ENCODE data around the gene ITPR1. TPM values are rescaled to one million over a fixed set of nuclear protein-coding genes. Genes with fewer than 3 reads are reported as not detected.

Gene ITPR1
- total and polyA plus RNA-seq, 8 donors = 34.8 to 57.3 (median 42.0) TPM

- intact Hi-C loops (cut with DNase I) = no loop called here
- Histone ChIP-seq H3K27ac (no peak overlapping the region), H3K4me1 (peaks cover 3 to 33% of the 10 kb centered on the region in 2 donors), H3K4me3 (no peak overlapping the region), H3K27me3 (no peaks in the 10 kb centered on the region), H3K36me3 (no peaks in the 10 kb centered on the region), H3K9me3 (no peaks in the 10 kb centered on the region)
- no peak for TF ChIP-seq CTCF (IDR thresholded peaks at IDR 0.05)
- DNase-seq = no peak
- no peak for ATAC-seq
Observed at GRCh38 chr3:4726549-4726948, 233.4 kb downstream of the ITPR1 start.

DNA sequence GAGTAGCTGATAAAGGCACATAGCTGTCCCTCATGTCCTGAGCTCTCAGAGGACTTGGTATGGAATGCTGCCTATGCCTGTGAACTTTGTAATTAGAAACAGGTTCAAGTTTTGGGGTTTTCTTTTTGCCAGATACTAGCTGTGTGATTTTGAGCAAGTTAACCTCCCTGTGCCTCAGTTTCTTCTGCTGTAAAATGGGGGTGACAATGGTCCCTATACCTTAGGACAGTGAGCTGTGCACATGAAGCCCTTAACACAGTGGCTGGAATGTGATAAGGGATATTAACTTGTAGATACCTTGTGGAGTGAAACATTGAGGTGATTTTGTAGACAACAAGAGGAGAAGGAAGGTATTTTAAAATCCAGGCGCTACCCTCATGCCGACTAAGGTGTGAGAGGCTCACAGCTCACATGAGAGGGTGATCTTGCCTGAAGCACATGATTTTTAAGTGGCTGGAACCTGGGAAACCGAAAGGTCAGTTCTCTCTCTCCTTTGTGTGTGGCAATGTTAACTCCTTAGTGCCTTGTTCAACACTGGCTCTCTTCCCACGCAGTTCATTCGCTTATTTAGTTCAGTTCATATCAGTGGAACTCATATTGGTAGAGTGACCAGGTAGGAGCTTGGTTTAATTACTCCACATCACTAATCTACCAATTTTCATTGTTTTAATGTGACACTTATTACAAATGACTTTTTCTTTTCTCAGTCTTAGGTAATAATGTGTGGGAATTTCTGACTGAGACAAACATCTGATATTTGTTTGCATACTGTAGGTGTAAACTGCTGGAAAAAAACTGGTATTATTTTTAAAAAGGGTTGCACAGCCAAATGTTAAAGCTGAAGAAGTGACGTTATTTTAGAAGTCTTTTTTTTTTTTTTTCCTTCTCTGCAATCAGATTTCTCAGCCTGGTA is 236.2 kb downstream of the ITPR1 start:
- Histone ChIP-seq H3K4me3 (no peak overlapping the region), H3K36me3 (no peaks in the 10 kb centered on the region), H3K27me3 (no peaks in the 10 kb centered on the region), H3K9me3 (no peaks in the 10 kb centered on the region), H3K27ac (peak overlapping the region; percentile 34 to 49), H3K4me1 (peaks cover 0 to 10% of the 10 kb centered on the region in 2 donors)
- ATAC-seq (peak; percentile 85), DNase-seq (no peak)
- TF ChIP-seq CTCF (IDR thresholded peaks at IDR 0.05) = no peak
- intact Hi-C loops (cut with DNase I) = no loop called here

DNA sequence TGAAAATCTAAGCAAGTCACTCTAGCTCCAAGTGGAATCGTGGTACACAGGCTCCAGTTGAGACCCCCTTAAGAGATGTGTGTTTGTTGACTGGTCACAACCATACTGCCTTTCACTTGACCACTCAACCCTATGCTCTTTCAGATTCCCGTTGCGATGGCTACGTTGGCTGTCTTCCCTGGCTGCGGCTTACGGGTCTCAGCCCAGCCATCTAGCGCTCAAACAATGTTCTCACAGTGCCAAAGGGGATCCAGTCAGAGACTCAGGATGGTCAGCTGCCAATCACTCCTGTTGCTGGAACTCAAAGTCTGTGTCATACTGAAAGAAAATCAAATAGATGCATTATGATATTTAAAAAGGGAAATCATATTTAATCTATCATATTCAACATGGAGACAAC is 237.6 kb downstream of the ITPR1 start:
- peaks cover 5 to 12% of the 10 kb centered on the region in 2 donors for H3K4me1 ChIP-seq
- no peak for DNase-seq
- intact Hi-C loops (cut with DNase I) = no loop called here
- TF ChIP-seq CTCF (IDR thresholded peaks at IDR 0.05) = no peak
- H3K4me3 ChIP-seq = no peak overlapping the region
- ATAC-seq = no peak
- no peak overlapping the region for H3K27ac ChIP-seq
- no peaks in the 10 kb centered on the region for H3K9me3 ChIP-seq
- H3K27me3 ChIP-seq = no peaks in the 10 kb centered on the region
- no peaks in the 10 kb centered on the region for H3K36me3 ChIP-seq

DNA sequence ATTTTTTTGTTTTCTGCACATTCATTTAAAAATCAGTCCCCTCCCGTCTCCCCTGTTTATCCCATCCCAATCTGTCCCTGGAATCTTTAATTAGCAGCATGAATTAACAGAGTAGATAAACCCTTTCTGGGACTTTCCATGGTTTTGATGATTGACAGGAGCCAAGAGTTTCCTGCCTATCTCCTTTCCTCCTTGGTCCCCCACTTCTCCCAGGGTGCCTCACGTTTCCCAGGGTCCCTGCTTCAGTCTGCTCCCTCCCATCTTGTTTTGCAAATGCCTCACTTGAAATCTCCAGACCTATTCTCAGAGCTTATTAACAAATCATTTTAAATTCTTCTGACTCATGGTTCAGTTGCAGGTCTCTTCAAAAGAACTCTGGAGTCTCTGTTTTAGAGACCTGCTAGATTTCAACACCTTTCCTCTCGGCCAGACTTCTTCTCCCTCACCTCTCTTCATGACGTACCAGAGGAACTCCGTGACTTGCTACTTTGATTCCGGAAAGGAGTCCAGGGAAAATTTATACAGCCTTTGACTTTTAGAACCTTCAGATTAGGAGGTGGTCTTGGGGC is 238.5 kb downstream of the ITPR1 start:
- TF ChIP-seq CTCF (IDR thresholded peaks at IDR 0.05) = no peak
- H3K36me3 ChIP-seq = no peaks in the 10 kb centered on the region
- peaks cover 7 to 12% of the 10 kb centered on the region in 2 donors for H3K4me1 ChIP-seq
- no peak overlapping the region for H3K4me3 ChIP-seq
- H3K27ac ChIP-seq = peak overlapping the region; percentile 24 to 77
- ATAC-seq (peak; percentile 25), DNase-seq (no peak)
- H3K9me3 ChIP-seq = no peaks in the 10 kb centered on the region
- intact Hi-C loops (cut with DNase I) = no loop called here
- no peaks in the 10 kb centered on the region for H3K27me3 ChIP-seq

GRCh38 chr3:4732925-4733324 is 239.8 kb downstream of the ITPR1 start:
- no peak overlapping the region for H3K27ac ChIP-seq
- intact Hi-C loops (cut with DNase I) = no loop called here
- no peaks in the 10 kb centered on the region for H3K9me3 ChIP-seq
- H3K4me1 ChIP-seq = peaks cover 14 to 18% of the 10 kb centered on the region in 2 donors
- no peaks in the 10 kb centered on the region for H3K36me3 ChIP-seq
- no peak for ATAC-seq
- no peak for TF ChIP-seq CTCF (IDR thresholded peaks at IDR 0.05)
- no peak for DNase-seq
- H3K4me3 ChIP-seq = no peak overlapping the region
- no peaks in the 10 kb centered on the region for H3K27me3 ChIP-seq

Data from left lung (tissue), 10 donors.